Activated CD4-positive, alpha-beta T cell treated with anti-CD3 and anti-CD28 coated beads, Interleukin-2, amount 10 ng/mL, durations not matched to agents 24 days and 14 days (primary cell): Measurements from ENCODE around the gene TMEM80. TPM values are rescaled to one million over a fixed set of nuclear protein-coding genes. Genes with fewer than 3 reads are reported as not detected.

ENCODE experiments used
- DNase-seq: peaks from one replicate; pipeline ENCODE4 v3.0.0; 2022
- H3K27ac Mint-ChIP-seq: one replicate; pipeline ENCODE4 v1.8.0; 2022; ENCODE audit warnings: mild to moderate bottlenecking, mixed read lengths
- H3K27me3 Mint-ChIP-seq: one replicate; pipeline ENCODE4 v1.8.0; 2022; ENCODE audit warnings: mixed read lengths
- H3K36me3 Mint-ChIP-seq: one replicate; pipeline ENCODE4 v1.8.0; 2022; ENCODE audit warnings: low read depth, mild to moderate bottlenecking, mixed read lengths
- H3K4me1 Mint-ChIP-seq: one replicate; pipeline ENCODE4 v1.8.0; 2021; ENCODE audit warnings: mixed read lengths
- H3K4me3 Mint-ChIP-seq: one replicate; pipeline ENCODE4 v1.8.0; 2022; ENCODE audit warnings: mild to moderate bottlenecking, moderate library complexity, mixed read lengths
- H3K9me3 Mint-ChIP-seq: one replicate; pipeline ENCODE4 v1.8.0; 2021; ENCODE audit warnings: mixed read lengths
- intact Hi-C: fragments of 100-400 bp; cut with micrococcal nuclease; formaldehyde crosslinking; loops from one replicate; pipeline ENCODE4 v1.15.1; 2023
- total RNA-seq: library from RNA; stranded (reverse); gene quantifications from 2 replicates; pipeline ENCODE4 v1.2.3, GENCODE V29; 2022

The TMEM80 gene
- total RNA-seq, 1 donor from 2014 or later: 12.3 TPM

DNA sequence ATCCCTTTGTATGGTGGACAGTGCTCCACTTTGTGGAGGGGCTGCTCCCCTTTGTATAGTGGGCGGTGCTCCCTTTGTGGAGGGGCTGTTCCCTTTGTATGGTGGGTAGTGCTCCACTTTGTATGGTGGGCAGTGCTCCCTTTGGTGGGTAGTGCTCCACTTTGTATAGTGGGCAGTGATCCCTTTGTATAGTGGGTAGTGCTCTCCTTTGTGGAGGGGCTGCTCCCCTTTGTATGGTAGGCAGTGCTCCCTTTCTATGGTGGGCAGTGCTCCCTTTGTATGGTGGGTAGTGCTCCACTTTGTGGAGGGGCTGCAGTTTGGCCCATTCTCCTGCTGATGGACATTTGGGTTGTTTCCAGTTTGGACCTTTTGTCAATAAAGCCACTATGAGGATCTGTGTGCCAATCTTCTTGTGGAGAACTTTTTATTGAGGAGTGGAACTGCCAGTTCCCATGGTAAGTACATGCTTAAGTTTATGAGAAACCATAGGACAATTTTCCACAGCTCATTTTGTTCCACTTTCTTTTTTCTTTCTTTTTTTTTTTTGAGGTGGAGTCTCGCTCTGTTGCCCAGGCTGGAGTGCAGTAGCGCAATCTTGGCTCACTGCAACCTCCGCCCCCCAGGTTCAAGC lies 47.1 kb downstream of the TMEM80 start:
- no peaks in the 10 kb centered on the region for H3K36me3 Mint-ChIP-seq
- no peak overlapping the region for H3K27ac Mint-ChIP-seq
- DNase-seq: no peak
- H3K9me3 Mint-ChIP-seq: no peaks in the 10 kb centered on the region
- no peak overlapping the region for H3K4me3 Mint-ChIP-seq
- intact Hi-C loops: no loop called here
- H3K27me3 Mint-ChIP-seq: peaks cover 9% of the 10 kb centered on the region
- H3K4me1 Mint-ChIP-seq: peaks cover 8% of the 10 kb centered on the region

DNA sequence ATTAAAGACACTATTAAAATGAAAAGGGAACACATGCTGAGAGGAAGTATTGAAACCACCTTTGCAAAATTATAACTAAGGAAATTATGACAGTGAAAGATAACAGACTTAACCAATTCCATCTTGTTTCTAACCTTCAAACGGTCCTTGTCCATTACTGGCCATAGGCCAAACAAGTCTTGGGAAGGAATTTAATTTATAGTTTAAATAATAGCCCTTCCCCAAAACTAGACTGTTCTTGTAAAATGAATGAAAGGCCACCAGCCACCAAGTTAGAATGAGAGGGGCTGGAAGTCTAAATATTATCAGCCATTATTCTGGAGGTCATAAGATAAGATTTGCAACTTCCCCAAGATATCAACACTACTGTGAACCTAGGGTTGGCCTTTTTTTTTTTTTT lies 49.8 kb downstream of the TMEM80 start:
- Mint-ChIP-seq H3K9me3 (no peaks in the 10 kb centered on the region), H3K27me3 (no peaks in the 10 kb centered on the region), H3K27ac (no peak overlapping the region), H3K36me3 (peaks cover 7% of the 10 kb centered on the region), H3K4me3 (no peak overlapping the region), H3K4me1 (peaks cover 14% of the 10 kb centered on the region)
- no peak for DNase-seq
- intact Hi-C loops: no loop called here

DNA sequence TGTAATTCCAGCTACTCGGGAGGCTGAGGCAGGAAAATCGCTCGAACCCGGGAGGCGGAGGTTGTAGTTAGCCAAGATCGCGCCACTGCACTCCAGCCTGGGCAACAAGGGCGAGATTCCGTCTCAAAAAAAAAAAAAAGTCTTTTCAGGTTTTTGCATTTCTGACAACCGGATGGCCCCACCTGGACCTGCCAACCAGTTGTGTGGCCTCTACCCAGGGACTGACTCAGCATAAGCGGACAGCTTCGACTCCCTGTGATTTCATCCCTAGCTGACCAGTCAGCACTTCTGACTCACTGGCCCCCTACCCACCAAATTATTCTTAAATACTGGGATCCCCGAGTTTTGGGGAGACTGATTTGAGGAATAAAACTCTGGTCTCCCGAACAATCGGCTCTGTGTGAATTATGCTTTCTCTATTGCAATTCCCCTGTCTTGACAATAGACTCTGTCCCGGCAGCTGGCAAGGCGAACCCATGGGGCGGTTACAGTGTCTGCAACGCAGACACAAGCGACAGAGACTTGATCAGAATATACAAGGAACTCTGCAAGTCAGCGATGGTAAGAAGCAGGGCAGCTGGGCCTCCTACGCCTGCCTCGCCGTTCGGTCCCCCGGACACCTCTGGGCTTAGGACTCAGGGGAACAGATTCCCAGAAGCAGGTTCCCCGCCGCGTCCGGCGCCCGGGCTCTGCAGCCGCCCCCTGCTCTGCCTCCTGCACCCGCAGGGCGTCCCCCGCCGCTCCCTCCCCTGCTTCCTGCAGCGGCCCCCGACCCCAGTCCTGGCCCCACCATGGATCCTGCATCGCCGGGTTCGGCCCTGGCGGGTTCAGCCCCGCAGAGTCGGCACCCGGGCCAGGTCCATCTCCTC lies 50.9 kb downstream of the TMEM80 start:
- intact Hi-C loops: loop anchor here (2.0 kb wide), 2 partner anchors 18 to 50 kb away; no protein-coding TSS in a partner anchor
- Mint-ChIP-seq H3K27ac (peak overlapping the region; percentile 46), H3K9me3 (no peaks in the 10 kb centered on the region), H3K4me3 (peak overlapping the region; percentile 90), H3K27me3 (no peaks in the 10 kb centered on the region), H3K4me1 (peaks cover 14% of the 10 kb centered on the region), H3K36me3 (peaks cover 7% of the 10 kb centered on the region)
- peak; percentile 82 for DNase-seq

DNA sequence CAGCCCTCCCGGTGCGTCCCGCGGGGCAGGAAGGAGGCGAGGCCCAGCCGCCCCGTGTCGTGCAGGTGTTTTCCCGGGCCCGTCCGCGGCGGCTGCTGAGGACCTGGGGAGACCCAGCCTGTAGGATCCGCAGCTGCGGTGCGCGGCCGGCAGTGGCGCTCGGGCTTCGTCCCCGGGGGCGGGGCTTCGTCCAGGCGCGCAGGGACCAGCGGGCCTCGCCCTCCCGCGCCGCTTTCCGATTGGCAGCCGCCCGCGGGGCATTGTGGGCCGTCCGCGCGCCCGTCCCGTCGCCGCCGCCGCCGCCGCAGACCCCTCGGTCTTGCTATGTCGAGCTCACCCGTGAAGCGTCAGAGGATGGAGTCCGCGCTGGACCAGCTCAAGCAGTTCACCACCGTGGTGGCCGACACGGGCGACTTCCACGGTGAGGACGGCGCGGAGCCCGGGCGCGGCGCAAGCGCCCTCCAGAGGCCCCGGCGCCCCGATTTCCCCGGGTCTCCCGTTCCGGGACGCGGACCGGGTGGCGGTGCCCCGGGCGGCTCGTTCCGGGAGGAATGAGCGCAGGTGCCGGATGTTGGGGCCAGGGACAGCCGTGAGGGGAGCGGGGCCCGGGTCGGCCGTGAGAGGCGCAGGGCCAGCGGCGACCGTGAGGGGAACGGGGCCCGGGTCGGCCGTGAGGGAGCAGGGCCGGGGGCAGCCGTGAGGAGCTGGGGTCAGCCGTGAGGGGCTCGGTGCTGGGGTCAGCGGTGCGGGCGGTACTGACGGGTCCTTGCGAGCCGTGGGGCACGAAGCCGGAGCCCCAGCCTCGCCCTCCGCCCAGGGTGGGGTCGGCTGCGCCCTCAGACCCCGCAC lies 51.8 kb downstream of the TMEM80 start, which contains the start of gene TALDO1:
TSS of gene TALDO1 (plus strand) at position 307 of the 849 bp plus-strand sequence. CDS start at position 325, 18 bp downstream.
- H3K27me3 Mint-ChIP-seq: no peaks in the 10 kb centered on the region
- H3K27ac Mint-ChIP-seq: peak within 1 kb of the TSS; percentile 82
- peaks cover 14% of the 10 kb centered on the region for H3K4me1 Mint-ChIP-seq
- H3K36me3 Mint-ChIP-seq: peaks cover 8% of the 10 kb centered on the region
- H3K4me3 Mint-ChIP-seq: peak within 1 kb of the TSS; percentile 90
- intact Hi-C loops: loop anchor here (2.0 kb wide), 2 partner anchors 19 to 49 kb away; no protein-coding TSS in a partner anchor
- no peaks in the 10 kb centered on the region for H3K9me3 Mint-ChIP-seq
- DNase-seq: peak; percentile 97

DNA sequence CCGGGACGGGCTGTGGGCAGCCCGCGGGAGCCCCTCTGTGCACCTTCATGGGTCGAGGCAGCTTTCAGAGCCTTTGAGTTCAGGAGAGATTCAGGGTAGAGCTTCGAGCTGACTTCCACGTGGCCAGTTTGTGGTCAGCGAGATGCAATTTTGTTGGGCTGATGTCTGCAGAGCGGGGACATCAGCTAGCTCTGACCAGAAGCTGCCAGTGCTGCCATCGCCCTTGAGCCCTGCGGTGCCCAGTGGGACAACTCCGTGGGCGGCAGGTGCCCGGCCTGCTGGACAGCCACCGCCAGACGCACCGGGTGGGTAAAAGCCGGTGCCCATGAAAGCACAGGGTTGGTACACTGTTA lies 52.4 kb downstream of the TMEM80 start:
- Mint-ChIP-seq H3K36me3 (peaks cover 11% of the 10 kb centered on the region), H3K4me3 (peak overlapping the region; percentile 90), H3K4me1 (peaks cover 14% of the 10 kb centered on the region), H3K9me3 (no peaks in the 10 kb centered on the region), H3K27ac (peak overlapping the region; percentile 82), H3K27me3 (no peaks in the 10 kb centered on the region)
- DNase-seq: peak; percentile 73
- intact Hi-C loops: no loop called here

DNA sequence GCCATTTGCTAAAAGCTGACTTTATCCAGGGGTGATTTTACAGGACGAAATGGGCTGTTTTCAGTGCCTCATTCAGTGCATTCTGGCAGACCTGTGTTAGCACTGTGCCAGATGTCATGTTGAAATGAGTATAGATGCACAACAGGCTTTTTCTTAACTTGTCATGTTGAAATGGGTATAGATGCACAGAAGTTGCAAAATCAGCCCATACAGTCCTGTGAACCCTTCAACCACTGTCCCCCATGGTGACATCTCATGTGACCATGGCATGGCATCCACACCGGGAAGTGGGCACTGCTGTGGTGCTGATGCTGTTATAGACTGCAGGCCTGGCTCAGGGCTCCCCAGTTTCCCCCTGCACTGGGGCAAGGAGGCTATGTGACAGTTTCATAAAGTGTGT lies 54.1 kb downstream of the TMEM80 start:
- peak overlapping the region; percentile 26 for H3K27ac Mint-ChIP-seq
- no peaks in the 10 kb centered on the region for H3K9me3 Mint-ChIP-seq
- H3K4me1 Mint-ChIP-seq: peaks cover 14% of the 10 kb centered on the region
- intact Hi-C loops: no loop called here
- peaks cover 11% of the 10 kb centered on the region for H3K36me3 Mint-ChIP-seq
- no peaks in the 10 kb centered on the region for H3K27me3 Mint-ChIP-seq
- DNase-seq: no peak
- peak overlapping the region; percentile 70 for H3K4me3 Mint-ChIP-seq

Other genes starting within 250 kb of the TMEM80 start
- 31.0 and 31.8 TPM in 2 replicates for gene PTDSS2, start 245.5 kb upstream of the TMEM80 start, total RNA-seq
- gene RNH1, start 188.6 kb upstream of the TMEM80 start, total RNA-seq: 130 and 134 TPM in 2 replicates
- gene HRAS, start 160.2 kb upstream of the TMEM80 start, total RNA-seq: 70.8 and 94.4 TPM in 2 replicates
- 2.1 and 2.3 TPM in 2 replicates for gene LRRC56, start 158.3 kb upstream of the TMEM80 start, total RNA-seq
- 0.47 and 1.1 TPM in 2 replicates for gene LMNTD2, start 135.1 kb upstream of the TMEM80 start, total RNA-seq
- 21.8 and 23.1 TPM in 2 replicates for gene RASSF7, start 134.8 kb upstream of the TMEM80 start, total RNA-seq
- 54.8 and 57.4 TPM in 2 replicates for gene PHRF1, start 119.3 kb upstream of the TMEM80 start, total RNA-seq
- gene IRF7, start 79.9 kb upstream of the TMEM80 start, total RNA-seq: 42.8 and 45.3 TPM in 2 replicates
- gene CDHR5, start 70.9 kb upstream of the TMEM80 start, total RNA-seq: not detected in 2 replicates
- not detected in 2 replicates for gene SCT, start 68.6 kb upstream of the TMEM80 start, total RNA-seq
- gene DRD4, start 58.5 kb upstream of the TMEM80 start, total RNA-seq: 0.14 and 0.28 TPM in 2 replicates
- gene DEAF1, start 594 bp upstream of the TMEM80 start, total RNA-seq: 66.3 and 73.9 TPM in 2 replicates
- gene EPS8L2, start 10.4 kb downstream of the TMEM80 start, total RNA-seq: 15.3 and 19.8 TPM in 2 replicates
- gene TALDO1, start 51.6 kb downstream of the TMEM80 start, total RNA-seq: 265 and 279 TPM in 2 replicates
- 81.7 and 82.2 TPM in 2 replicates for gene GATD1, start 81.7 kb downstream of the TMEM80 start, total RNA-seq
- 3.8 and 4.2 TPM in 2 replicates for gene CEND1, start 94.3 kb downstream of the TMEM80 start, total RNA-seq
- 84.9 and 90.3 TPM in 2 replicates for gene SLC25A22, start 102.5 kb downstream of the TMEM80 start, total RNA-seq
- gene PIDD1, start 109.4 kb downstream of the TMEM80 start, total RNA-seq: 28.9 and 29.6 TPM in 2 replicates
- 2,367 and 2,377 TPM in 2 replicates for gene RPLP2, start 114.2 kb downstream of the TMEM80 start, total RNA-seq
- gene PNPLA2, start 123.1 kb downstream of the TMEM80 start, total RNA-seq: 55.0 and 56.4 TPM in 2 replicates
- gene CRACR2B, start 132.1 kb downstream of the TMEM80 start, total RNA-seq: 1.5 and 3.0 TPM in 2 replicates
- gene CD151, start 137.1 kb downstream of the TMEM80 start, total RNA-seq: 81.0 and 87.3 TPM in 2 replicates
- 113 and 117 TPM in 2 replicates for gene POLR2L, start 146.7 kb downstream of the TMEM80 start, total RNA-seq
- gene TSPAN4, start 147.0 kb downstream of the TMEM80 start, total RNA-seq: 14.8 and 15.1 TPM in 2 replicates
- gene CHID1, start 215.0 kb downstream of the TMEM80 start, total RNA-seq: 99.7 and 109 TPM in 2 replicates
- 51.4 and 53.8 TPM in 2 replicates for gene AP2A2, start 230.1 kb downstream of the TMEM80 start, total RNA-seq